Right lobe of liver (tissue), 4 donors: ENCODE data around the gene PDE4B.

Experiments used
- CTCF ChIP-seq, 4 donors: fragments of 200-600 bp in 3 of 4; fragments of 450-650 bp in 1 of 4; IDR thresholded peaks; one replicate each; pipeline versions ENCODE4 v1.5.1 to v1.8.0; 2016 to 2022; ENCODE audit warnings: antibody characterized with exemption in 4 of 4, mild to moderate bottlenecking in 2 of 4
- POLR2A ChIP-seq: fragments of 450-650 bp; IDR thresholded peaks from one replicate; pipeline ENCODE4 v1.6.1; 2017; ENCODE audit warnings: antibody characterized with exemption, mild to moderate bottlenecking
- donor health status: DM: no; HTN: no; CAD: no.
- donor health status: DM: no; HTN: no; CAD: no.
- donor health status: DM: no; HTN: yes; CAD: no.

- TF ChIP-seq POLR2A (no peak), CTCF (IDR thresholded peaks at IDR 0.05) (no peak)
Measured at GRCh38 chr1:66416295-66416694, 623.6 kb downstream of the PDE4B start.
